DND-41 (cell line): ENCODE results near the gene PDE3A.
"Not testable (repeated sequence)": the region's sequence is repeated elsewhere in the genome, so short reads cannot be mapped to it uniquely, and the experiment has no call there.

Experiments
- ATAC-seq: fragments of 200-7000 bp; cut with Tn5 transposase; 3 replicates; pipeline ENCODE4 v1.9.1; 2021; ENCODE audit warnings: low read depth; ENCODE audit not compliant: insufficient read depth
- DNase-seq: peaks from one replicate; pipeline ENCODE4 v3.0.0-alpha.2; 2020
- H2AFZ ChIP-seq: 2 replicates; pipeline ENCODE4 v1.6.0; 2012; ENCODE audit warnings: low read depth, low read length
- H3K27ac ChIP-seq: 2 replicates; pipeline ENCODE4 v1.5.1; 2012; ENCODE audit warnings: low read length, inconsistent platforms
- H3K27me3 ChIP-seq: fragments of 200-600 bp; sonication (generic); 2 replicates; pipeline ENCODE4 v1.6.0; 2012; ENCODE audit warnings: low read length, mild to moderate bottlenecking, inconsistent platforms; ENCODE audit not compliant: insufficient read depth, poor library complexity
- H3K36me3 ChIP-seq: 2 replicates; pipeline ENCODE4 v1.5.1; 2012; ENCODE audit warnings: low read length, inconsistent platforms; ENCODE audit not compliant: insufficient read depth
- H3K4me1 ChIP-seq: 2 replicates; pipeline ENCODE4 v1.5.1; 2012; ENCODE audit warnings: mild to moderate bottlenecking, low read length; ENCODE audit not compliant: insufficient read depth
- H3K4me2 ChIP-seq: 2 replicates; pipeline ENCODE4 v1.6.0; 2012; ENCODE audit warnings: mild to moderate bottlenecking, moderate library complexity, low read length, inconsistent platforms; ENCODE audit not compliant: insufficient read depth
- H3K4me3 ChIP-seq, 2 experiments: fragments of 200-600 bp in 1 of 2; shearing (Covaris generic) in 1 of 2; 2 replicates each; pipeline ENCODE4 v1.5.1; 2012 to 2016; ENCODE audit warnings: inconsistent platforms in 2 of 2, low read length in 2 of 2, mild to moderate bottlenecking in 2 of 2, low read depth in 1 of 2, moderate library complexity in 1 of 2
- H3K79me2 ChIP-seq: 2 replicates; pipeline ENCODE4 v1.6.0; 2012; ENCODE audit warnings: low read length, inconsistent platforms; ENCODE audit not compliant: insufficient read depth
- H3K9ac ChIP-seq: 2 replicates; pipeline ENCODE4 v1.6.0; 2012; ENCODE audit warnings: low read depth, mild to moderate bottlenecking, inconsistent platforms, low read length, moderate library complexity
- H3K9me3 ChIP-seq: 2 replicates; pipeline ENCODE4 v1.5.1; 2012; ENCODE audit warnings: low read length, moderate library complexity, mild to moderate bottlenecking, inconsistent platforms; ENCODE audit not compliant: insufficient read depth, severe bottlenecking
- H4K20me1 ChIP-seq: 2 replicates; pipeline ENCODE4 v1.6.0; 2012; ENCODE audit warnings: low read length; ENCODE audit not compliant: insufficient read depth
- CTCF ChIP-seq: IDR thresholded peaks from 2 replicates; pipeline ENCODE4 v1.5.1; 2012; ENCODE audit warnings: borderline replicate concordance, low read length, moderate library complexity, mild to moderate bottlenecking; ENCODE audit not compliant: poor library complexity, severe bottlenecking; ENCODE audit errors: extremely low read depth
- EZH2 ChIP-seq: IDR thresholded peaks from 3 replicates; pipeline ENCODE4 v1.6.1; 2012; ENCODE audit warnings: borderline replicate concordance, low read depth, mild to moderate bottlenecking, moderate library complexity, low read length, inconsistent platforms; ENCODE audit not compliant: severe bottlenecking

PDE3A gene

GRCh38 chr12:20602641-20603391 lies 234.5 kb downstream of the PDE3A start:
- no peak overlapping the region for H3K9ac ChIP-seq
- TF ChIP-seq CTCF, result no peak
- H3K4me2 ChIP-seq, result no peak overlapping the region

GRCh38 chr12:20604408-20605067 lies 236.2 kb downstream of the PDE3A start:
- no peaks in the 10 kb centered on the region for H3K79me2 ChIP-seq
- no peaks in the 10 kb centered on the region for H4K20me1 ChIP-seq
- no peaks in the 10 kb centered on the region for H3K36me3 ChIP-seq
- no peak for TF ChIP-seq CTCF
- TF ChIP-seq EZH2, result no peak
- no peaks in the 10 kb centered on the region for H3K9me3 ChIP-seq
- H3K27ac ChIP-seq, result no peak overlapping the region
- H3K9ac ChIP-seq, result no peak overlapping the region
- no peak for ATAC-seq
- H3K4me2 ChIP-seq, result no peak overlapping the region
- no peak for DNase-seq
- H3K27me3 ChIP-seq, result no peaks in the 10 kb centered on the region
- no peaks in the 10 kb centered on the region for H3K4me1 ChIP-seq
- no peak overlapping the region for H2AFZ ChIP-seq
- no peak overlapping the region for H3K4me3 ChIP-seq

More at GRCh38 chr12:20602641-20603391, 234.5 kb downstream of the PDE3A start:
- no peak overlapping the region for H3K4me3 ChIP-seq
- H3K27me3 ChIP-seq, result no peaks in the 10 kb centered on the region
- H3K4me1 ChIP-seq, result no peaks in the 10 kb centered on the region
- DNase-seq, result no peak
- H2AFZ ChIP-seq, result no peak overlapping the region
- no peak overlapping the region for H3K27ac ChIP-seq
- no peaks in the 10 kb centered on the region for H4K20me1 ChIP-seq
- no peaks in the 10 kb centered on the region for H3K9me3 ChIP-seq
- H3K36me3 ChIP-seq, result no peaks in the 10 kb centered on the region
- no peak for ATAC-seq
- H3K79me2 ChIP-seq, result no peaks in the 10 kb centered on the region

- not testable (repeated sequence) for H3K27ac ChIP-seq, H4K20me1 ChIP-seq, H3K4me2 ChIP-seq, H3K9ac ChIP-seq, H3K36me3 ChIP-seq, H3K9me3 ChIP-seq, H2AFZ ChIP-seq, ATAC-seq, H3K4me1 ChIP-seq, DNase-seq, H3K79me2 ChIP-seq, H3K4me3 ChIP-seq, H3K27me3 ChIP-seq
Measured at GRCh38 chr12:20615020-20615419, 246.7 kb downstream of the PDE3A start.

- no peak overlapping the region for H3K4me2 ChIP-seq
- no peaks in the 10 kb centered on the region for H3K79me2 ChIP-seq
- DNase-seq (no peak), ATAC-seq (no peak)
- no peaks in the 10 kb centered on the region for H3K4me1 ChIP-seq
- TF ChIP-seq CTCF (no peak), EZH2 (no peak)
- H2AFZ ChIP-seq, result no peak overlapping the region
- H4K20me1 ChIP-seq, result no peaks in the 10 kb centered on the region
- no peak overlapping the region for H3K9ac ChIP-seq
- H3K27ac ChIP-seq, result no peak overlapping the region
- no peaks in the 10 kb centered on the region for H3K36me3 ChIP-seq
- no peaks in the 10 kb centered on the region for H3K27me3 ChIP-seq
- H3K9me3 ChIP-seq, result no peaks in the 10 kb centered on the region
- no peak overlapping the region for H3K4me3 ChIP-seq
Measured at GRCh38 chr12:20616093-20616492, 247.8 kb downstream of the PDE3A start.
